ENCODE measurements around the gene SUSD1.

SUSD1 gene

GRCh38 chr9:112200711-112201110, 25.6 kb upstream of the SUSD1 start:
- TF ChIP-seq REST (IDR thresholded peaks at IDR 0.05; ENCODE audit: low read depth) (no peak), MAX (IDR thresholded peaks at IDR 0.05) (no peak), NFIC (IDR thresholded peaks at IDR 0.05) (no peak), TEAD4 (IDR thresholded peaks at IDR 0.05) (no peak), ZBTB7A (IDR thresholded peaks at IDR 0.05; ENCODE audit: low read depth) (no peak), CEBPB (IDR thresholded peaks at IDR 0.05) (no peak), YY1 (IDR thresholded peaks at IDR 0.05; ENCODE audit: low read depth) (no peak), FOXM1 (IDR thresholded peaks at IDR 0.05; ENCODE audit: borderline replicate concordance, low read depth) (no peak), EGR1 (IDR thresholded peaks at IDR 0.05) (no peak), CREB1 (IDR thresholded peaks at IDR 0.05; ENCODE audit: low read depth) (no peak), TCF12 (IDR thresholded peaks at IDR 0.05; ENCODE audit: low read depth) (no peak), EP300 (IDR thresholded peaks at IDR 0.05; ENCODE audit: borderline replicate concordance) (no peak), USF1 (IDR thresholded peaks at IDR 0.05) (no peak), TAF1 (IDR thresholded peaks at IDR 0.05; ENCODE audit: low read depth) (no peak), RAD21 (IDR thresholded peaks at IDR 0.05; ENCODE audit: low read depth) (no peak)

- no peak for TF ChIP-seq USF1 (IDR thresholded peaks at IDR 0.05)
- TF ChIP-seq TEAD4 (IDR thresholded peaks at IDR 0.05) = no peak
- TF ChIP-seq YY1 (IDR thresholded peaks at IDR 0.05; ENCODE audit: low read depth) = no peak
- no peak for TF ChIP-seq CREB1 (IDR thresholded peaks at IDR 0.05; ENCODE audit: low read depth)
- TF ChIP-seq CEBPB (IDR thresholded peaks at IDR 0.05) = no peak
- no peak for TF ChIP-seq ZBTB7A (IDR thresholded peaks at IDR 0.05; ENCODE audit: low read depth)
- no peak for TF ChIP-seq MAX (IDR thresholded peaks at IDR 0.05)
- no peak for TF ChIP-seq EP300 (IDR thresholded peaks at IDR 0.05; ENCODE audit: borderline replicate concordance)
- TF ChIP-seq REST (IDR thresholded peaks at IDR 0.05; ENCODE audit: low read depth) = no peak
- no peak for TF ChIP-seq TCF12 (IDR thresholded peaks at IDR 0.05; ENCODE audit: low read depth)
- no peak for TF ChIP-seq NFIC (IDR thresholded peaks at IDR 0.05)
- no peak for TF ChIP-seq RAD21 (IDR thresholded peaks at IDR 0.05; ENCODE audit: low read depth)
- TF ChIP-seq EGR1 (IDR thresholded peaks at IDR 0.05) = no peak
- TF ChIP-seq FOXM1 (IDR thresholded peaks at IDR 0.05; ENCODE audit: borderline replicate concordance, low read depth) = no peak
- TF ChIP-seq TAF1 (IDR thresholded peaks at IDR 0.05; ENCODE audit: low read depth) = no peak
Measured at GRCh38 chr9:112198646-112199045, 23.5 kb upstream of the SUSD1 start.

- TF ChIP-seq FOXM1 (IDR thresholded peaks at IDR 0.05; ENCODE audit: borderline replicate concordance, low read depth) (no peak), TCF12 (IDR thresholded peaks at IDR 0.05; ENCODE audit: low read depth) (no peak), RAD21 (IDR thresholded peaks at IDR 0.05; ENCODE audit: low read depth) (no peak), EGR1 (IDR thresholded peaks at IDR 0.05) (no peak), YY1 (IDR thresholded peaks at IDR 0.05; ENCODE audit: low read depth) (no peak), CREB1 (IDR thresholded peaks at IDR 0.05; ENCODE audit: low read depth) (no peak), NFIC (IDR thresholded peaks at IDR 0.05) (no peak), TAF1 (IDR thresholded peaks at IDR 0.05; ENCODE audit: low read depth) (no peak), MAX (IDR thresholded peaks at IDR 0.05) (no peak), TEAD4 (IDR thresholded peaks at IDR 0.05) (no peak), CEBPB (IDR thresholded peaks at IDR 0.05) (no peak), REST (IDR thresholded peaks at IDR 0.05; ENCODE audit: low read depth) (no peak)
Measured at GRCh38 chr9:112194969-112195431, 19.9 kb upstream of the SUSD1 start.
